ENCODE data around the gene AP1G2.

AP1G2 gene

DNA sequence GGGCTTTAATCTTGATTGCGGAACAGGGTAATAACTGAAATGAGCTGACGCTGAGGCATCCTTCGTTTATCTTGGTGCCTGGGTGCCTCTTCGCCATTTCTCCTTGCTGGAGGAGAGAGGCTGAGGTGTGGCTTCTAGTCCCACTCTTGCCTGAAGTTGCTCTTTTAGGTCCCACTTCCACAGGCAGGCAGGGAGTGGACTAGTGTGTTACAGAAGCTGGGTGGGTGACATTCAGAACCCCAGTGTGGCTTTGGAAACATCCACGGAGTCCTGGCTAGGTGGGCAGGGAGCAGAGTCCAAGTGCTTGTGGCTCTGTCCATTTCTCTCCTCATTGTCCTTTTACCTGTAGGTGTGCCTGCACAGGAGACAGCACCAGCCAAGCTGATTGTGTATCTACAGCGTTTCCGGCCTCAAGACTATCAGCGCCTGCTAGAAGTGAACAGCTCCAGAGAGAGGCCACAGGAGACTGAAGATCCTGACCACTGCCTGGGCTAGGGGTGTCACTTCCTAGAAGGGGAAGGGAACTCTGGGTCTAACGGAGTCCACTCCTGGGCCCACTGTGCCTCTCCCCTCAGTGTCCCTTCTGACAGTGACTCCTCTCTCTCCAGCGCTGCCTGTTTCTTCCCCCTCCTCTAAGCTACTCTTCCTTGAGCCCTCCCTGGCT, 9.1 kb downstream of the AP1G2 start:
- DNase-seq (ENCODE audit: low read depth in 2 of 3, low spot score in 2 of 3): no peak

DNA sequence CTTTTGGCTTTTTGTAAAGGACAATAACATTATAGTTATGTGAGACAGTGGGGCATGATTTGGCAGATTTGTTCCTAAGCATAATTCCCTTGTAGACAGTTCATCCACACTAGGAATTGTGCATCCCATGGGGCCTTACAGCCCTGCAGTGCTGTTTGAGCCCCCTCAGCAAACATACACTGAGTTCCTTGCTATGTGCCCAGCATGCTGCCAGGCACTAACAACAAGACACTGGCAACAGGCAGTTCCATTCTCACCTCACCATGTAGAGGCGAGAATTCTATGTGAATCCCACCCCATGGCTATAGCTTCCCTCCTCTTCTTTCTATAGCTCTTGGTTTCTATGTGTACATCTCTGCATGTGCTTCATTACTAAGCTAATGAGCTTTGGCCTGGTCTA, 9.6 kb downstream of the AP1G2 start:
- DNase-seq (ENCODE audit: low read depth in 2 of 3, low spot score in 2 of 3): no peak

DNA sequence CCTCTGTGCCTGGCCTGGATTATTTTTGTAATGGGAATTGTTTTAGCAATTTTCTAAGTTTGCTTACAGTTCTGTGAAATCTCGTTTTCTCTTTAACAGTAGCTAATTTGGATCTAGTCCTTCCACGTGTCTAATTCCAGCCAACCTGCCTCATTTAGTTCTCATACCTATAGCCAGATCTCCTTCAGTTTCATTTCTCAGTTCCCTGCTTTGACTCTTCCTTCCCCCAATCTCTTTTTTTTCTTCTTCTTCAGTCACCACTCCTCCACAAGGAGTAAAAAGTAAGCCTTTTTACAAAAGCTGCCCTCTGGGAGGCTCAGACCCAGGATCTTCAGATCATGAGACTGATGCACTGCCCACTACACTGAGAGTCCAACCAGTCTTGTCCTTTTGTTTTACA, 10.1 kb downstream of the AP1G2 start:
- DNase-seq (ENCODE audit: low read depth in 2 of 3, low spot score in 2 of 3): no peak

DNA sequence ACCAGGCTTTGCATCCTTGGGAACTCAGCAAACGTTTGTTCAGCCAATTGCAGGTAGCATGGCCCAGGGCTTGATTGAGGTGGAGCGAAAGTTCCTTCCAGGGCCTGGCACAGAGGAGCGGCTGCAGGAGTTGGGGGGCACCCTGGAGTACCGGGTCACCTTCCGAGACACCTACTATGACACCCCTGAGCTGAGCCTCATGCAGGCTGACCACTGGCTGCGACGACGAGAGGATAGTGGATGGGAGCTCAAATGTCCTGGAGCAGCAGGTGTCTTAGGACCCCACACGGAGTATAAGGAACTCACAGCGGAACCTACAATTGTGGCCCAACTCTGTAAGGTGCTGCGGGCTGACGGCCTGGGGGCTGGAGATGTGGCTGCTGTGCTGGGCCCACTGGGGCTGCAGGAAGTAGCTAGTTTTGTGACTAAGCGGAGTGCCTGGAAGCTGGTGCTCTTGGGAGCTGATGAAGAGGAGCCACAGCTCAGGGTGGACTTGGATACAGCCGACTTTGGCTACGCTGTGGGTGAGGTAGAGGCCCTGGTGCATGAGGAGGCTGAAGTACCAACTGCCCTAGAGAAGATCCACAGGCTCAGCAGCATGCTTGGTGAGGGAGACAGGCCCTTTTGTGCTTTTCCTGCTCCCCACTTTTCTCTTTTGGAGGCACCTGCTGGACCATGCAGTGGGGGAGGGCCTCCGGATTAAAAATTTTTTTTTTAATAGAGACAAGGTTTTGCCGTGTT, 10.7 kb downstream of the AP1G2 start:
- no peak for DNase-seq (ENCODE audit: low read depth in 2 of 3, low spot score in 2 of 3)

DNA sequence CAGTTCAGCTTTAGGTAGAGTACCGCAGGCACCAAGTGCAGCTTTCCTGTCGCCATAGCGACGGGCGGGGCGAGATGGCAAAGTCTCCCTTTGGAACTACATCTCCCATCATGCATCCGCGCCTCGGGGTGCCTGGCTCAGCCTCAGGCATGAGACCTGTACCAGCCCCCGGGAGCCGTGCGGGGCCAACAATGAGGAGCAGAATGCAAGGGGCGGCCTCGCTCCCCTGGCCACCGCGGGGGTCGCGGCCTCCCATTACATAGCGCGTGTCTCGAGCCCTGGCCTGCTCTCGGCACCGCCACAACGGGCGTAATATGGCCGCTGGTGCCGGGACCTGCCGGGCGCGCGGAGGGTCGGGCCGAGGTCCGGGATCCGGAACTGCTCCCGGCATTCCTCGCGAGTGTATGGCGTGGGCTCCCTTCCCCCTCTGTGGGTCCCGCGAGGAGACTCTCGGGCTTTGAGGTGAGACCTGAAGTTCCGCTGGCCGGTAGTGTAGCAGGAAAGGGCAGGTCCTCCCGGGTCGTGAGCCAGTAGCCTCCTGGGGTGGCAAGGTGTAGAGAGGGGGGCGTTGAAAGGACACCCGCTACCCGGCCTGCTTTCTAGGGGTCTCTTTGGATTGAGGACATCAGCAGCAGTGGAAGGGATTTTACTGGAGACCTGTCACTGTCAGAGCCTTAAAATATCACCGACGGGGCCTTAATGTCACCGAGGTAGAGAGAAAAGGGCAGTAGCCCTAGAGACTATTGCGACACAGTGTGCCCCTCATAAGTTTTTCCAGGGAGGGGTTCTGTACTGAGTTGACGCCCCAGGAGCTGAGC, 11.5 kb downstream of the AP1G2 start, which contains the start of gene THTPA:
TSS of gene THTPA (plus strand) at position 390 of the 818 bp plus-strand sequence. CDS start 487 bp downstream, outside the sequence.
- DNase-seq (ENCODE audit: low read depth in 2 of 3, low spot score in 2 of 3): peak; percentile 77 to 87 (median 87)

DNA sequence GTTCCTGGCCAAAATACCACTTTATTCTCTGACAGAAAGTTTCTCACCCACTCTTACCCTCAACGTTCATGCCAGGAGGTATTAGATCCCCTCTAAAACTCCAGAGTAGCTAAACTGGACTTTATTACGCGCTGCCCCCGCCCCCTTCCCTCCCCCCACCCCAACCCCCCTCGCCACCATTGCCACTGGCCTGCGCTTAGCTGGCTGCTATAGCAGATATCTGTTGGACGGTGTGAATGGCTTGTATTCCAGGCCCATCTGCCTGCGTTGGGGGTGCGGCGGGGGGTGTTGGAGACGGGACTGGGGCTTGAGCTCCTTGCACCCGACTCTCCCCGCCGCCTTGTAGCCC, 12.1 kb downstream of the AP1G2 start:
- no peak for DNase-seq (ENCODE audit: low read depth in 2 of 3, low spot score in 2 of 3)

DNA sequence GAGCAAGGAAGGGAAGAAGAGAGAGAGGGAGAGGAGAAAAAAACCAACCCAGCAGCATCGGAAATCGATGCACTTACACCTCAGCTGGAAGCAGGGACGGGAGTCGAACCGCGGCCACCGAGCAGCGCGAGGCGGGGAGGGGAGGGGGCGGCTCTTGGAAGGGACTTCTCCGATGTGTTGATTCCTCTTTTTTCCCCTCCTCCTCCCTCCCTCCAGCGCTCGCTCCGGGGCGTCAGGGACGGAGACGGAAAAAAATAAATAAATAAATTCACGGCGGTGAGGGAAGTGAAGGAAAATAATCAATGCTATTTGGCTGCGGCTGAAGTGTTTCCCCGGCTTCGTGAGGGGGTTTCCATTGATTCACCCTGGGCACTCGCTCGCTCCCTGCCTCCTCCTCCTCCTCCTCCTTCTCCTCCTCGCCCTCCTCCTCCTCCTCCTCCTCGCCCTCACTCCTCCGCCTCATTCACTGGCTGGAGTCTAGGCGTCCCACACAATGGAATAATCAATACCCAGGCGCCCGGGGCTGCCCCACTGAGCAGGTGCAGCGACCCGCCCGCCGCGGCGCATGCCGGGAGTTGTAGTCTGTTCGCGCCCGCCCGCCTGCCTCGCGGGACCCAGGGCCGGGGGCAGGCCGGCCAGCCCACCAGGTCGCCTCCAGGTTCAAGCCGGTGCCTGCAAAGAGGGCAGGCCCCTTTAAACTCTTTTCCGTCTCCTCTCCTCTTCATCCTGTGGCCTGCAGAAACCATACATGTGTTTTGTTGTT, 16.1 kb downstream of the AP1G2 start, which contains the start of gene ZFHX2:
TSS of gene ZFHX2 (minus strand) at position 500 of the 763 bp plus-strand sequence. CDS start 16,440 bp downstream, outside the sequence.
- DNase-seq (ENCODE audit: low read depth in 2 of 3, low spot score in 2 of 3): peak; percentile 61 to 64 (median 63)

DNA sequence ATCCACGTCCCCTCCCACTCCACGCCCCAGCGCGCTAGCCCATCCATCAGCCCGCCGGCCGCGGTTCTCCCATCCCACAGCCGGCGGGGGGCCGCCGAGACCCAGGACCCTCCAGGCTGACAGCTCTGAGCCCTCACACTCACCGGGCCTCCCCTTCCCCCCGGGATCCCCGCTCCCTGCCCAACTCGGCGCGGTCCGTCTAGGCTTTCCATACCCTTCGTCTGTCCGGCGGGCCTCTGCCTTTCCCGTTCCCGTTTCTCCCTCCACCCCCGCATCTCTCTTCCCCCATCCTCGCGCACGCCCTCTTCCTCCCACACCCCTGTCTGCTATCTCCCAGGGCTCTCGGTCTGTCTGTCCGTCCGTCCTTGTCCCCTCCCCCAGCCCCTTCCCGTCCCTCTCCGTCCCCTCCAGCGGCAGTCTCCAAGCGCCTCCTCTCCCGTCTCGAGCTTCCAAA, 16.8 kb downstream of the AP1G2 start:
- DNase-seq (ENCODE audit: low read depth in 2 of 3, low spot score in 2 of 3): no peak

DNA sequence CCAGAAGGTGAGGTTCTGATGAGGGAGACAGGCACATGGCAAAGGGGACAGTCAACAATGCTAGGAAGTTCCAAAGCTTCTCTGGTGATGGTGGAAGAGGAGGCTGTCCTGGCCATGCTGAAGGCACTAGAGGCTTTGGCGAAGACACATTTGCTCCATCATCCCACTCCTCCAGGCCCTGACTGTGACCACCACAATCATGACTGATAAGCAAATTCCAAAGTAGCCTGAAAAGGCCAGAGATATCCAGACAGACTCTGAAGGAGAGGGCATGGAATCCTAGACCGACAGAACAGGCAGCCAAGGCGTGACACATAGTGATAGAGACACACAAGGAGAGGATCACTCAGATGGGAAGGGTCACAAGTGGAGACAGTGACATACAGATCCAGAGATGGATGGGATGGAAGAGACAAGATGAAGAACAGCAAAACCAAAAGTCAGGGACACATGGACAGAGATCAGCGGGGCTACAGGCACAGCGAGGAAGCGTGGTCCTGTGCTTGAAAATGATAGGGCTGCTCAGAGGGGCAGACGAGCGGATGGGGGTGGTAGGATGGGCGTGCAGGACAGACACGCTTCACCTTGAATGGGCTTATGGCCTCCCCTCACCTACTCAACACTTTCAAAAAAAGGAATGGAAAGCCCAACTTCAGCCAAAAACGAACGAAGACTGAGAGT, 17.3 kb downstream of the AP1G2 start:
- no peak for DNase-seq (ENCODE audit: low read depth in 2 of 3, low spot score in 2 of 3)

DNA sequence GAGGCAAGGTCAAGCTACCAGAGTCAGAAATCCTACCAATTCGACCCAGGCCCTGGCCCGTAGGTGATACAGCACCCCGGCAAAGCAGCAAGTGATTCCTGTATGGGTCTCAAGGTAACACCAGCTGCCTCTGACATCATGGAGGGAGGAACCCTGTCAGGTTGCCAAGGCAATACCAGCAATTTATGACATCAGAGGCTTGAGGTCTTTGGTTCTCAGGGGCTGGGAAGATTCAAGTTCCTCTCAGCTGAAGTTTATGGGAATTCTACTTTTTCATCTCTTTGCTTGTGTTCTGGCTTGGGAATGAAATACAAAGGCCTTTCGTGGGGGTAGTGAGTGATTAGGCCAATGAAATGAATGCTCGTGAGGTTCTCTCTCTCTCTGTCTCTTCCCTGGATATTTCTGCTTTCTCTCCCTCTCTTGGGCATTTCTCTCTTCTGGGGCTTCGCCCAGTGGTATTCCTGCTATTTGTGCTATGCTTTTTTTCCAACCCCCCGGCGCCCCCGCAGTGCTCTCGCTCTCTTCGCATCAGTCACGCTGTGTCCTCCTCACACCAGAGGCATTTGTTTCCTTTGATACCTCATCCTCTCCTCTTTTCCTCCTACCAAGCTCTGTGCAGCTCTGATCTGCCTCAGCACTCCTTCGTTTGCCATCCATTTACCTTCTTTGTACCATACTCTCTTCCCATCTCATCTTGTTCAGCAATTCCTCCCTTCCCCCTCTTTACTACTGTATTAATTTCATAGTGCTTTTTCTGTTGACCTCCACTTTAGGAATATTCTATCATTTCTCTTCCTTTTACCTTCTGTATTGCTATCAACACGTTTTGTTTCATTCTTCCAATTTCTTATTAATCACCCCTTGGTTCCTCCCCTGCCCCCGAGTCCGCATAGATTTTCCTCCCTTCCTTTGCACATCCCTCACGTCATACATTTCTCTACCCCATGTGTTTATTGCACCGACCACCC, 19.0 kb downstream of the AP1G2 start:
- no peak for DNase-seq (ENCODE audit: low read depth in 2 of 3, low spot score in 2 of 3)

DNA sequence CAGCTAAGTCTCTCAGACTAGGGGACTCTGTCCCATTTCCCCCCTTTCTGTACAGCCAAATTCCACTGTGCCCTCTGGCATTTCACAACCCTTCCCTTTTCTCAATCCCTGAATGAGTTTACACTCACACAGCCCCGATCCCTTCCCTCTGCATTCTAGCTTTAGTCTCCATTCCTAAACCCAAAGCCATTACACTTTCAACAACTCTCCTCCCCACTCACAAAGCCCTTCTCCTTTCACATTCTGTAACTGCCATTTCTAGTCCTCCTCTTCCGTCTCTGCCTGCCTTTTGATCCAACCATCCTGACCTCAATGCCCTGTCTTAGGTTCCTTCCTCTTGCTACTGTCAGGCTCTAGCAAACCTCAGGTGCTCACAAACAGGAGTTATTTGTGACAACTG, 19.7 kb downstream of the AP1G2 start:
- no peak for DNase-seq (ENCODE audit: low read depth in 2 of 3, low spot score in 2 of 3)

DNA sequence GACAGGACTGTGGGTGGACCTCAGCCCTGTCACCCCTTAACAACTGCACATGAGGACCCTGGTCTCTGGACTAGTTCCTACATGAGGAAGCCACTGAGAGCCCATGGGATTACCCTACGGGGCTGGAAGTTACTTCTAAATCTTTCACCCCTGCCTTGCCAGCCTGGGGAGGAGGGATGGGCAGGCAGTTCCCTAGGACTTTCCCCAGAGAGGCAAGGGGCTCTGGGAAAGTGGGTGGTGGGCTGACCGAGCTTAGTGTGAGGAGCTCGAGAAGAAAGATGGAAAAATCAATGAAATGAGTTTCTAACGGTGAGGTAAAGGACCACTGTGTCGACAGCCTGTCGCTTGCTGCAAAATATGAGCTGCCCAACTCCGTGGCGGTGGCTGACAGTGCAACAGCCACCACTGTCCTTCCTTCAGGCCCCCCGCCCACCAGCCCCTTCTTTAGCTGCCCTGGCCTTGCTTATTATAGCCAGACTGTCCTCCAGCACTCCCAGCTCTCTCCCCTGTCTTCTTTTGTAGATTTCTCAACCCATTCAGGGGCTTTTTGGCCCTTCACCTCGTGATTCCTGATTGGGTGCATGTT, 21.0 kb downstream of the AP1G2 start:
- no peak for DNase-seq (ENCODE audit: low read depth in 2 of 3, low spot score in 2 of 3)

DNA sequence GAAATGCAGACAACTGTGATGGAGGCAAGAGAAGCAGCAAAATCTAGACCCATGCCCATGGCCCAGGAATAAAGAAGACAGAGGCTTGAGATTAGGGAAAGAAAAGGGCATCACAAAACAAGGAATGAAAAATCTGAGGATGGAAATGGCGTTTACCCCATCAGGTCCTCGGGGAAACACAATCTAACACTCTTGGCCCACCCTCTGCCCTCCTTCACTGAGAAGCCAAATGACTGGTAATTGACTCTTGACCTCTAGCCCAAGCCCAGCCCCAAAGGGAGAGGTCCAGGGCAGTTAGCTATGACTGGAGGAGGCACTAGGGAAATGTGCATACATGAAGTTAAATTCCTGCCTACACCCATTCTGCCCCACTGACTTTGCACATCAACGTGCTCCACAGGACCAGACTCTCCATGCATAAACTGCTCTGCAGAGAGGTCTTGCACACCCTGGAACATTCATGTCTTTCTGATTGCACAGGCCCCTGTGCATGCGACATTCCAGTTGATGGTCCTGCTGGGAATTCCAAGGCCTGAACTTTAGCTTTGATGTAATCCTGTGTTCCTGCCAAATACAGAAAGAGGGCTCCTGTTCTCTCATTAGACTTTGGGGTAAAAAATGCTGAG, 21.7 kb downstream of the AP1G2 start:
- DNase-seq (ENCODE audit: low read depth in 2 of 3, low spot score in 2 of 3): no peak

DNA sequence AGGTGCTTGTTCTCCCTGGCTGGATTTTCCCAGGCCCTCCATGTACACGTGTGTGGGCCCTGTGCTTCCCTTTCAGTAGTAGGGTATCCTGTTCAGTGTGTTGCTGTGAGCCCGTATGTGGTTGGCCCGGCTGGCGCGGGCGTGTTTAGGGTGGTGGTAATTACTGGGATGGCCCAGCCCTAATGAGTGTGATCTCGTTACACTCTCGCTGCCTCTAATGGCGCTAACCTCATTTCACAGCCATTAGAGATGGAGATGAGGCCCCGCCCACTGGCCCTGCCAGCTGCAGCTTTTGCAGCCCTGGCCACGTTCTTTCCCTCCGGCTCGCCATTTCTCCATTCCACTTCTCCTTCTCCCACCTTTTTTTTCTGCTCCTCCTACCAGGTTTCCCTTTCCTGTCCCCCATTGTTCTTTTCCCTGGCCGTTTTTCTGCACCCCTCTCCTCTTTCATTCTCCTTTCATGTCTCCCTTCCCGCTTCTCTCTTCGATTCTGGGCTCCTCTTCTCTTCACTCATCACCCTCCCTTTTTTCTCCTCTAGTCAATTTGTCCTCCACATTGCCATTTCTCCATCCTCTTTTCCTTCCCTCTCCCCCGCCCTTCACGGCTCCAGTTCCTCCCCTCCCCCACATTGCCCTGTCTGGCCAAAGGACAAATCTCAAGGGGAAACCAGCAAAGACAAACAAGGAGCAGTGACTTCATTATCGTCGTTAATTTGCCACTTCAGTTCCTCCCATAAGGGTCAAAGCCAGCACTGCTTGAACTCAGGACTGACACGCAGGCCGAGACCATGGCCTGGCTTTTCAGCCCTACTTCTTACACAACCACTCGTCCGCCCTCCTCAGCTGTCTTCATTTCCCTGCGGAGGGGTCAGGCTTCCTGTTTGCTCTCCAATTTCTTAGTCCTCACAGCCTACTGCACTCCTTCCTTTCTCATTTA, 22.8 kb downstream of the AP1G2 start:
- no peak for DNase-seq (ENCODE audit: low read depth in 2 of 3, low spot score in 2 of 3)

DNA sequence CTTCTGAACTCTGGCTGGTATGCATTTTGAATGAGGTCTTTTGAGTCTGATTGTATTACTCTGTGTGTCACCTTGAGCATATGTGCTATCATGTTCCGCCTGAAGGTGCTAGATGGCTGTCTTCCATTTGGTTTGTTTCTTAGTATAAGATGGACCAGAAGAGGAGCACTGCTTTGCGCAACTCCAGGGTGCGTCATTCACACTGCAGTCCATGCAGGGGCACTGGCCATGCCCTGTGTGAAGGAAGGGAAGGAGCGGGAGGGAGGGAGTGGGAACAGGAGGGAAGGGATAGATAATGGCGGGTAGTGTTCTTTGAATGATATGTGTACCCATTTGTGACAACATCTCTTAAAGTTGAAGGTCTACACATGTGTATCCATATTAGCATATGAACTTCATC, 24.2 kb downstream of the AP1G2 start:
- no peak for DNase-seq (ENCODE audit: low read depth in 2 of 3, low spot score in 2 of 3)

DNA sequence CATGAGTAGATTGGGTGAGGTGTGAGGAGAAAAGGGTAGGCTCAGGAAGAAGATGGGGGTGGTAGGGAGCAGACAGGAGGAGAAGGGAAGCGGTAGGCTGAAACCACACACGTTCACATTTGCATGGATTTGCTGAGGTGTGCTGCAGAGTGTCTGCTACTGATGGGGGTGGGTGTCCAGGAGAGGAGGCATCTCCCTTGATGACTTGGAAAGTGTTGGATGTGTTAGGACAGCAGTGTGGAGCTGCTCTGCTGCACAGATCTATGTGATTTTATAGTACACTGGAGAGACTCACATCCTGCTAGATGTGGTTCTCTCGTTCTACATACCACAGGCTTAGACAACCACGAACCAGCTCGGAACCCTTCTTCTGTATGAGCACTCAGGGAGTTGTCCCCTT, 25.3 kb downstream of the AP1G2 start:
- no peak for DNase-seq (ENCODE audit: low read depth in 2 of 3, low spot score in 2 of 3)

DNA sequence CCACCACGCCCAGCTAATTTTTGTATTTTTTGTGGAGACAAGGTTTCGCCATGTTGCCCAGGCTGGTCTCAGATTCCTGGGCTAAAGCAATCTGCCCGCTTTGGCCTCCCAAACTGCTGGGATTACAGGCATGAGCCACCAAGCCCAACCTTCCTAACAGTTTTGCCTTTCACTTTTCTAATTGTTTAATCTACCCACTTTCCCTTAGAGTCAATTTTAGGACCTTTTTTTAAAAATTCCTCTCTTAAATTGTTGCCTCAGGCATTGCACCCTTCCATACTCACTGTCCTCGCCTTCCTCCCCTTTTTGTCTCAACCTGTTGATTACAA, 27.5 kb downstream of the AP1G2 start:
- no peak for DNase-seq (ENCODE audit: low read depth in 2 of 3, low spot score in 2 of 3)

Measured in activated CD8-positive, alpha-beta memory T cell treated with anti-CD3 and anti-CD28 coated beads for 48 hours (primary cell).